ENCODE results near the gene CDH4. TPM values are rescaled to one million over a fixed set of nuclear protein-coding genes. Genes with fewer than 3 reads are reported as not detected.

The CDH4 gene
- total and polyA plus RNA-seq, 2 of the 8 experiments (the other 6 are each of a cell fraction or from before 2014, with no cell fraction given): 4.3 to 7.9 TPM

GRCh38 chr20:61756966-61757677 is 505.1 kb downstream of the CDH4 start:
- H3K4me1 ChIP-seq (replicated peaks in 1 of 4; ENCODE audit: control insufficient read depth in 3 of 4, insufficient read depth in 4 of 4, low read length in 3 of 4): peaks cover 0 to 12% (median 4%) of the 10 kb centered on the region in 4 experiments; a peak in 5 of 7 replicates

More at GRCh38 chr20:61756966-61757677, 505.1 kb downstream of the CDH4 start:
- Histone ChIP-seq H3K27ac (ENCODE audit: low read depth, low read length) (no peak overlapping the region), H3K79me1 (ENCODE audit: low read depth, low read length) (peaks cover 2% of the 10 kb centered on the region; the same call in 1 of the 2 replicates), H3K56ac (replicated peaks; ENCODE audit: insufficient read length, low read depth, low read length) (no peak overlapping the region), H3K14ac (ENCODE audit: insufficient read length) (no peak overlapping the region), H3K27me3 (replicated peaks in 1 of 4; ENCODE audit: control insufficient read depth in 3 of 4, extremely low read depth in 1 of 4, insufficient read depth in 3 of 4, low read length in 3 of 4) (peaks cover 0 to 3% (median 0%) of the 10 kb centered on the region in 4 experiments; a peak in 2 of 7 replicates), H3K23ac (ENCODE audit: insufficient read length) (no peak overlapping the region), H3K18ac (ENCODE audit: extremely low read depth, low read length) (no peak overlapping the region), H3K9ac (replicated peaks in 1 of 4; ENCODE audit: extremely low read depth in 1 of 4, low read depth in 3 of 4, low read length in 3 of 4) (no peak overlapping the region), H3K4me3 (ENCODE audit: extremely low read depth in 1 of 4, insufficient read depth in 2 of 4, low read depth in 3 of 4, low read length in 4 of 4) (no peak overlapping the region), H2BK12ac (ENCODE audit: low read depth, low read length) (no peak overlapping the region), H2AFZ (ENCODE audit: low read length) (no peak overlapping the region), H2BK120ac (replicated peaks; ENCODE audit: low read depth, low read length) (no peak overlapping the region), H3K9me3 (ENCODE audit: insufficient read depth in 2 of 2, low read depth in 1 of 2, low read length in 1 of 2) (no peaks in the 10 kb centered on the region), H4K5ac (ENCODE audit: insufficient read length, low read depth, low read length) (no peak overlapping the region), H2BK15ac (ENCODE audit: low read length) (no peak overlapping the region), H3K79me2 (ENCODE audit: control insufficient read depth in 1 of 2, insufficient read depth in 2 of 2, low read length in 2 of 2) (no peaks in the 10 kb centered on the region), H2AK5ac (ENCODE audit: low read depth, low read length) (no peak overlapping the region), H2BK20ac (ENCODE audit: low read length) (no peak overlapping the region), H3K4me2 (ENCODE audit: insufficient read depth in 1 of 2, low read depth in 2 of 2, low read length in 2 of 2) (no peak overlapping the region), H3K4ac (replicated peaks; ENCODE audit: insufficient read length, low read depth, low read length) (no peak overlapping the region), H4K8ac (ENCODE audit: extremely low read depth, insufficient read depth, low read length) (no peak overlapping the region), H2BK5ac (ENCODE audit: low read depth, low read length) (no peak overlapping the region), H4K91ac (replicated peaks; ENCODE audit: insufficient read length, low read length) (no peak overlapping the region), H3K23me2 (ENCODE audit: low read depth, low read length) (peaks cover 6% of the 10 kb centered on the region; the same call in 1 of the 2 replicates), H3K36me3 (ENCODE audit: control insufficient read depth in 2 of 4, insufficient read depth in 4 of 4, low read length in 3 of 4) (no peaks in the 10 kb centered on the region), H4K20me1 (replicated peaks in 1 of 2; ENCODE audit: control insufficient read depth in 1 of 2, insufficient read depth in 2 of 2, low read length in 2 of 2) (peaks cover 0 to 9% of the 10 kb centered on the region in 2 experiments)
- no peak for TF ChIP-seq POU5F1 (IDR thresholded peaks at IDR 0.05; ENCODE audit: low read depth, low read length)
- no peak for TF ChIP-seq ASH2L (IDR thresholded peaks at IDR 0.05; ENCODE audit: low read length)
- no peak for TF ChIP-seq CBX5 (IDR thresholded peaks at IDR 0.05; ENCODE audit: low read depth, low read length)
- TF ChIP-seq TBP (IDR thresholded peaks at IDR 0.05; ENCODE audit: low read depth, low read length): no peak
- TF ChIP-seq BCL11A (IDR thresholded peaks at IDR 0.05; ENCODE audit: low read depth in 2 of 2, low read length in 2 of 2): no peak
- TF ChIP-seq JUN (IDR thresholded peaks at IDR 0.05; ENCODE audit: low read depth, low read length): no peak
- no peak for TF ChIP-seq ATF2 (IDR thresholded peaks at IDR 0.05; ENCODE audit: low read length)
- no peak for TF ChIP-seq GABPA (IDR thresholded peaks at IDR 0.05; ENCODE audit: borderline replicate concordance, insufficient read depth, low read length)
- no peak for TF ChIP-seq SIRT6 (IDR thresholded peaks at IDR 0.05; ENCODE audit: low read length)
- 82% methylated on average over 17 of the region's 18 CpGs; no CpG with 5 or more reads in 1 of the 2 experiments for WGBS, 2 experiments (ENCODE audit: extremely low coverage in 1 of 2, insufficient coverage in 1 of 2, insufficient read length in 1 of 2, insufficient replicate concordance in 2 of 2, low coverage in 1 of 2, low lambda C conversion rate in 2 of 2, missing lambda C conversion rate in 1 of 2)
- FAIRE-seq: no peak
- ChIA-PET POLR2A (ENCODE audit: partially characterized antibody) (interaction anchor here (1.2 kb wide), 1 partner anchor 40 kb away, joined by 3 read pairs; no protein-coding TSS in a partner anchor), CTCF (ENCODE audit: partially characterized antibody) (interaction anchor here (0.6 to 1.7 kb wide), 5 partner anchors 9 to 748 kb away, joined by 3 to 7 read pairs (median 4); no protein-coding TSS in a partner anchor)
- DNase-seq (ENCODE audit: low read depth in 1 of 2, low spot score in 2 of 2): no peak

Data from H1 (cell line).